DOHH2 (cell line): Measurements from ENCODE around the gene RYR2.

Experiments used
- H3F3A ChIP-seq: fragments of 200-600 bp; sonication (generic), shearing (Covaris generic); 2 replicates; pipeline ENCODE4 v1.6.0; 2016; ENCODE audit warnings: antibody characterized with exemption, mild to moderate bottlenecking; ENCODE audit not compliant: control insufficient read depth, insufficient read depth
- H3K27ac ChIP-seq: fragments of 200-600 bp; sonication (generic); 2 replicates; pipeline ENCODE4 v1.5.1; 2014; ENCODE audit warnings: low read depth, mild to moderate bottlenecking, low read length, moderate library complexity
- H3K27me3 ChIP-seq: fragments of 200-600 bp; sonication (generic); 2 replicates; pipeline ENCODE4 v1.6.1; 2014; ENCODE audit warnings: mild to moderate bottlenecking, low read length, mixed read lengths; ENCODE audit not compliant: control insufficient read depth
- H3K36me3 ChIP-seq: fragments of 200-600 bp; sonication (generic); 2 replicates; pipeline ENCODE4 v1.6.1; 2014; ENCODE audit warnings: mild to moderate bottlenecking, low read length, moderate library complexity, mixed read lengths; ENCODE audit not compliant: control insufficient read depth
- H3K4me1 ChIP-seq: fragments of 200-600 bp; sonication (generic); 2 replicates; pipeline ENCODE4 v1.6.1; 2014; ENCODE audit warnings: mild to moderate bottlenecking, low read length, mixed read lengths; ENCODE audit not compliant: control insufficient read depth
- H3K4me2 ChIP-seq: fragments of 200-600 bp; sonication (generic); 2 replicates; pipeline ENCODE4 v1.6.0; 2014; ENCODE audit warnings: mild to moderate bottlenecking, low read length, moderate library complexity
- H3K4me3 ChIP-seq: fragments of 200-600 bp; sonication (generic); 2 replicates; pipeline ENCODE4 v1.5.1; 2014; ENCODE audit warnings: mild to moderate bottlenecking, low read length, mixed read lengths
- H3K79me2 ChIP-seq: fragments of 200-600 bp; sonication (generic); 2 replicates; pipeline ENCODE4 v1.6.1; 2014; ENCODE audit warnings: mild to moderate bottlenecking, low read length, mixed read lengths; ENCODE audit not compliant: control insufficient read depth
- H3K9me2 ChIP-seq: fragments of 200-600 bp; sonication (generic); replicated peaks from 2 replicates; pipeline ENCODE4 v1.6.1; 2014; ENCODE audit warnings: mild to moderate bottlenecking, low read length, mixed read lengths; ENCODE audit not compliant: control insufficient read depth
- H3K9me3 ChIP-seq: fragments of 200-600 bp; sonication (generic); 2 replicates; pipeline ENCODE4 v1.6.1; 2014; ENCODE audit warnings: antibody characterized with exemption, low read length, mixed read lengths; ENCODE audit not compliant: control insufficient read depth, insufficient read depth
- H4K20me1 ChIP-seq: fragments of 200-600 bp; sonication (generic); 2 replicates; pipeline ENCODE4 v1.6.0; 2014; ENCODE audit warnings: low read depth, mild to moderate bottlenecking, antibody characterized with exemption, low read length, moderate library complexity; ENCODE audit not compliant: control insufficient read depth, insufficient read depth
- CTCF ChIP-seq: fragments of 200-600 bp; sonication (generic); IDR thresholded peaks from one replicate; pipeline ENCODE4 v1.5.1; 2014; ENCODE audit warnings: antibody characterized with exemption, mild to moderate bottlenecking, low read depth, low read length; ENCODE audit not compliant: poor library complexity, severe bottlenecking
- EZH2phosphoT487 ChIP-seq: fragments of 200-600 bp; sonication (generic); IDR thresholded peaks from 2 replicates; pipeline ENCODE4 v1.6.1; 2017; ENCODE audit warnings: borderline replicate concordance, mild to moderate bottlenecking, antibody characterized with exemption, low read length, moderate library complexity, mixed read lengths

RYR2 gene

GRCh38 chr1:237033061-237033460 is 8.9 kb upstream of the RYR2 start:
- TF ChIP-seq EZH2phosphoT487 (no peak), CTCF (no peak)
- Histone ChIP-seq H3K36me3 (no peaks in the 10 kb centered on the region), H3K27ac (no peak overlapping the region), H3F3A (no peaks in the 10 kb centered on the region), H4K20me1 (no peaks in the 10 kb centered on the region), H3K4me1 (no peaks in the 10 kb centered on the region), H3K9me2 (no peaks in the 10 kb centered on the region), H3K4me3 (no peak overlapping the region), H3K27me3 (no peaks in the 10 kb centered on the region), H3K4me2 (no peak overlapping the region), H3K79me2 (no peaks in the 10 kb centered on the region), H3K9me3 (no peaks in the 10 kb centered on the region)

DNA sequence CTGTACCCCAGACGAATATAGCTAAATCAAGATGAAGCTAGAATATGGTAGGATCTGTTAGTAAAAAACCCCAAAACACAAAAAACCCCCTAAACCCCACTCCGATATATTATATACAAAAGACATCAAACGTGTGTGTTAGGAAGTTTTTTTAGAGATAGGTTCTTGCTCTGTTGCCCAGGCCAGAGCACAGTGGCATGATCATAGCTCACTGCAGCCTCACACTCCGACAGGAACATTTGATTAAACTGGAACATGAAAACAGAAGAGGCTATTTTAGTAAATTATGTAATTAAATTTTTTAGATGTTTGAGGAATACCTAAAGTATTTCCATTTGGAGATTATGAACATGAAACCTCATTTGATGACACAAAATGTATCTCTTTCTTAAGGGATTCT is 8.2 kb upstream of the RYR2 start:
- Histone ChIP-seq H3F3A (no peaks in the 10 kb centered on the region), H3K4me3 (no peak overlapping the region), H3K36me3 (no peaks in the 10 kb centered on the region), H3K4me2 (no peak overlapping the region), H3K27ac (no peak overlapping the region), H3K9me3 (no peaks in the 10 kb centered on the region), H3K27me3 (no peaks in the 10 kb centered on the region), H3K9me2 (no peaks in the 10 kb centered on the region), H3K79me2 (no peaks in the 10 kb centered on the region), H3K4me1 (no peaks in the 10 kb centered on the region), H4K20me1 (no peaks in the 10 kb centered on the region)
- TF ChIP-seq EZH2phosphoT487 (no peak), CTCF (no peak)

GRCh38 chr1:237035759-237036158 is 6.2 kb upstream of the RYR2 start:
- TF ChIP-seq EZH2phosphoT487, result no peak
- no peak for TF ChIP-seq CTCF
- H3K9me2 ChIP-seq, result no peaks in the 10 kb centered on the region
- H3K4me2 ChIP-seq, result no peak overlapping the region
- no peaks in the 10 kb centered on the region for H3K9me3 ChIP-seq
- no peaks in the 10 kb centered on the region for H3K27me3 ChIP-seq
- H3K79me2 ChIP-seq, result no peaks in the 10 kb centered on the region
- no peaks in the 10 kb centered on the region for H3F3A ChIP-seq
- no peak overlapping the region for H3K4me3 ChIP-seq
- no peaks in the 10 kb centered on the region for H3K4me1 ChIP-seq
- no peaks in the 10 kb centered on the region for H4K20me1 ChIP-seq
- H3K36me3 ChIP-seq, result no peaks in the 10 kb centered on the region
- H3K27ac ChIP-seq, result no peak overlapping the region

DNA sequence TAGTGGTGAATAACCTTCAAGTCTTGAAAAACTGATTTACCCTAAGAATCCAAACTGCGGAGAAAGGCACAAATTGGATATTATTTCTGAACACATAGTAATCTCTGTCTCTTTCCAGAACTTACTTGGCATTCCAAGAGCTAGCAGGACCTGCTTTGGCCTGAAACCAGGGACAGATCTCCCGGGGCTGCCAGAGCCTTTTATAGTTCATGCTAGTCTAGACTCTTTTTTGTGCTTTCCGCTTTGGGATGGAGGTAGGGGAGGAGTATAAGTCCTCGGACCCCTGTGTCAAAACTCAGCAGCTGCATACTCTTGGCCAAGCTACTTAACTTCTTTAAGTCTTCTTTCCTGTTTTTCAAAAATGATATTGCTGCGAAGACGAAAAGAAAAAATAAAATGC is 3.8 kb upstream of the RYR2 start:
- H3K27ac ChIP-seq, result no peak overlapping the region
- H3K79me2 ChIP-seq, result no peaks in the 10 kb centered on the region
- H3K36me3 ChIP-seq, result no peaks in the 10 kb centered on the region
- TF ChIP-seq EZH2phosphoT487 (no peak), CTCF (no peak)
- H3K4me2 ChIP-seq, result no peak overlapping the region
- H3K27me3 ChIP-seq, result no peaks in the 10 kb centered on the region
- H4K20me1 ChIP-seq, result no peaks in the 10 kb centered on the region
- H3K9me2 ChIP-seq, result no peaks in the 10 kb centered on the region
- H3F3A ChIP-seq, result no peaks in the 10 kb centered on the region
- no peak overlapping the region for H3K4me3 ChIP-seq
- no peaks in the 10 kb centered on the region for H3K4me1 ChIP-seq
- no peaks in the 10 kb centered on the region for H3K9me3 ChIP-seq
